Measurements from ENCODE around the gene ESM1.

DNA sequence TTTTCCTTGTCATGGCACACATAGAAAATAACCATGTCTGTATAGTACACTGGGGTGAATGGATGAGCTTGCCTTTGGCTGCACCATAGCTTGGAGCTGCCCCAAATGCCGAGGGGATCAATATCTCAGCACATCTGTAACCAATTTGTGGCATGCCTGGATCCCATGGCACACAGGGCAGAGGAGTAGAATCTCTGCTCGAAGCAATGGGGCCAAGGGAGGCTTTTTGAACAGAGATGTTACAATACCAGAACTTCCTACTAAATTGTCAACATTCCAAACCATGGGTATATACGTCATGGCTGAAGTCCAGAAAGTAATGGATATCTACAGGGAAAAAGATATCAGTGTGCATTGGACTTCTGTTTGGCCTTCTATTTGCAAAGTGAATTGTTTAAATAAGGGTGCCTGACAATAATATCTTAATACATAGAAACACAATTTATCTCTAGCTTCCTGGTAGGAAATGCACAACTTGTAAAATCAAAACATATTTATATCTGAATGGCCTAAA lies 39.0 kb downstream of the ESM1 start:
- TF ChIP-seq, protein P1, sequence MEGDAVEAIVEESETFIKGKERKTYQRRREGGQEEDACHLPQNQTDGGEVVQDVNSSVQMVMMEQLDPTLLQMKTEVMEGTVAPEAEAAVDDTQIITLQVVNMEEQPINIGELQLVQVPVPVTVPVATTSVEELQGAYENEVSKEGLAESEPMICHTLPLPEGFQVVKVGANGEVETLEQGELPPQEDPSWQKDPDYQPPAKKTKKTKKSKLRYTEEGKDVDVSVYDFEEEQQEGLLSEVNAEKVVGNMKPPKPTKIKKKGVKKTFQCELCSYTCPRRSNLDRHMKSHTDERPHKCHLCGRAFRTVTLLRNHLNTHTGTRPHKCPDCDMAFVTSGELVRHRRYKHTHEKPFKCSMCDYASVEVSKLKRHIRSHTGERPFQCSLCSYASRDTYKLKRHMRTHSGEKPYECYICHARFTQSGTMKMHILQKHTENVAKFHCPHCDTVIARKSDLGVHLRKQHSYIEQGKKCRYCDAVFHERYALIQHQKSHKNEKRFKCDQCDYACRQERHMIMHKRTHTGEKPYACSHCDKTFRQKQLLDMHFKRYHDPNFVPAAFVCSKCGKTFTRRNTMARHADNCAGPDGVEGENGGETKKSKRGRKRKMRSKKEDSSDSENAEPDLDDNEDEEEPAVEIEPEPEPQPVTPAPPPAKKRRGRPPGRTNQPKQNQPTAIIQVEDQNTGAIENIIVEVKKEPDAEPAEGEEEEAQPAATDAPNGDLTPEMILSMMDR (conservative IDR thresholded peaks at IDR 0.05), result no peak
- TF ChIP-seq ZFX (IDR thresholded peaks at IDR 0.05), result no peak

Data from C4-2B (cell line).